Esophagus (tissue), 2 donors: ENCODE measurements around the gene MESD. TPM values are rescaled to one million over a fixed set of nuclear protein-coding genes. Genes with fewer than 3 reads are reported as not detected.

Source experiments
- H3K27ac ChIP-seq, 2 donors: one replicate each; pipeline ENCODE4 v1.5.1; 2013; ENCODE audit warnings: low read depth in 2 of 2, mild to moderate bottlenecking in 2 of 2, inconsistent platforms in 1 of 2, low read length in 1 of 2, moderate library complexity in 1 of 2
- H3K27me3 ChIP-seq, 2 donors: one replicate each; pipeline ENCODE4 v1.6.1; 2013; ENCODE audit warnings: low read length in 2 of 2, control low read depth in 1 of 2, mild to moderate bottlenecking in 1 of 2; ENCODE audit not compliant: insufficient read depth in 2 of 2, control insufficient read depth in 1 of 2
- H3K36me3 ChIP-seq, 2 donors: one replicate each; pipeline ENCODE4 v1.6.1; 2013; ENCODE audit warnings: low read length in 1 of 2; ENCODE audit not compliant: control insufficient read depth in 2 of 2, insufficient read depth in 2 of 2
- H3K4me1 ChIP-seq, 2 donors: one replicate each; pipeline ENCODE4 v1.6.1; 2013; ENCODE audit warnings: low read length in 1 of 2; ENCODE audit not compliant: control insufficient read depth in 2 of 2, insufficient read depth in 2 of 2
- H3K4me3 ChIP-seq, 2 donors: one replicate each; pipeline ENCODE4 v1.5.1; 2013; ENCODE audit warnings: low read length in 2 of 2, mild to moderate bottlenecking in 2 of 2, low read depth in 1 of 2, moderate library complexity in 1 of 2
- H3K9me3 ChIP-seq, 2 donors: one replicate each; pipeline ENCODE4 v1.6.1; 2013; ENCODE audit warnings: mild to moderate bottlenecking in 2 of 2, low read depth in 1 of 2, low read length in 1 of 2, moderate library complexity in 1 of 2; ENCODE audit not compliant: control insufficient read depth in 2 of 2, insufficient read depth in 1 of 2
- WGBS, 2 donors: extraction: QIAGEN DNeasy Blood & Tissue Kit; methylation state at CpG; one replicate each; pipeline ENCODE4 v1.1.7; 2013; 5-methylcytosine and 5-hydroxymethylcytosine counted together
- polyA plus RNA-seq, 2 donors: library from polyadenylated mRNA; stranded (reverse); fragments of 200-250 nt; gene quantifications; one replicate each; pipeline ENCODE4 v1.2.3, GENCODE V29; 2013
- donor health status: healthy with polysubstance abuse.
- donor health status: Bipolar disorder and iron deficiency.

MESD gene
- polyA plus RNA-seq, 2 donors = 11.4 to 14.4 TPM

DNA sequence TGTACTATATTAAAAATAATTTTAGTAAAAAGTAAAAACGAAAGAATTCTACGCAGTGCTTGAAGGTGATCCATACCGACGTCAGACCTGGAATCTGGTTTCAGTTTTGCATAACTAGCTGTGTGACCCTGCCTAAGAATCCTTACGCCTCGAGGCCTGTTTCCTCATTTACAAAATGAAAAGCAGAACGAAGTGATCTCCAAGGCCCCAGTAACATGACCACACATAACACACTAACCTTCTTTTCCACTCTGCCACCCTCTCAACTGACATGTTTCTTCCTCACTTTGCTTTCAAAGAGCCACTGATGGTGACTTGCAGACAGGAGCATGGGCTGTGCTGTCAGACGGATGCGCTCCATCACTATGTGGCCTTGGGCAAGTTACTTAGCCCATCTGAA is 4.8 kb downstream of the MESD start:
- Histone ChIP-seq H3K4me3 (no peak overlapping the region), H3K36me3 (peaks cover 0 to 2% of the 10 kb centered on the region in 2 donors), H3K9me3 (no peaks in the 10 kb centered on the region), H3K4me1 (peaks cover 2 to 5% of the 10 kb centered on the region in 2 donors), H3K27ac (peak overlapping the region in 1 of 2 donors; percentile 51), H3K27me3 (no peaks in the 10 kb centered on the region)
- 55 to 69% methylated on average over 9 of the region's 9 CpGs for WGBS, 2 donors

DNA sequence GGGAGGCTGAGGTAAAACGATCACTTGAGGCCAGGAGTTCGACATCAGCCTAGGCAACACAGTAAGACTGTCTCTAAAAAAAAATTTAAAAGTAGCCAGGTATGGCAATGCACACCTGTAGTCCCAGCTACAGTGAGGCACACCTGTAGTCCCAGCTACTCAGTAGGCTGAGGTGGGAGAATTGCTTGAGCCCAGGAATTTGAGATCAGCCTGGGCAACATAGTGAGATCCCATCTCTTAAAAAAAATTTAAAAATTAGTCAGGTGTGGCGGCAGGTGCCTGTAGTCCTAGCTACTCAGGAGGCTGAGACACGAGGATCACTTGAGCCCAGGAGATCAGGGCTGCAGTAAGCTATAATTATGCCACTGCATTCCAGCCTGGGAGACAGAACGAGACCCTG is 6.8 kb downstream of the MESD start:
- Histone ChIP-seq H3K4me1 (peaks cover 2% of the 10 kb centered on the region in 2 donors), H3K27ac (no peak overlapping the region), H3K9me3 (no peaks in the 10 kb centered on the region), H3K4me3 (no peak overlapping the region), H3K27me3 (no peaks in the 10 kb centered on the region), H3K36me3 (peaks cover 2 to 4% of the 10 kb centered on the region in 2 donors)
- 88 to 94% methylated on average over 5 of the region's 5 CpGs for WGBS, 2 donors

DNA sequence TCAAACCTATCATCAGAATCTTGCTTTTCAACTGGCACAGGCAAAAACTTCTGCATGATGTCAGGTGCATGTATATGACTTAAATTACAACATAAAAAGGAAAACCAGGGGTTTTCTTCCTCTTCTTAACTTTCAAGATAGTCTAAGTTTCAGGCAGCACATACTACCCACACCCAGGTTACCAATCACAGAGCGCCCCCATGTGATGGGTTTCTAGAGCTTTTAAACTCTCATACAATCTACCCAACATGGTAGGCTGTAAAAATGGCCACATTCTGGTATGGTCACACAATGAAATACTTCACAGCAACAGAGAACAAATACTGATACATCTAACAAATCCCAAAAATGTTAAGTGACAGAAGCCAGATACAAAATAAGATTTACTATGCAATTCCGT is 7.4 kb downstream of the MESD start:
- H3K27me3 ChIP-seq = no peaks in the 10 kb centered on the region
- no peak overlapping the region for H3K27ac ChIP-seq
- no peak overlapping the region for H3K4me3 ChIP-seq
- WGBS, 2 donors = 92 to 93% methylated on average over 2 of the region's 2 CpGs
- no peaks in the 10 kb centered on the region for H3K9me3 ChIP-seq
- peaks cover 2 to 4% of the 10 kb centered on the region in 2 donors for H3K4me1 ChIP-seq
- peaks cover 2 to 4% of the 10 kb centered on the region in 2 donors for H3K36me3 ChIP-seq

DNA sequence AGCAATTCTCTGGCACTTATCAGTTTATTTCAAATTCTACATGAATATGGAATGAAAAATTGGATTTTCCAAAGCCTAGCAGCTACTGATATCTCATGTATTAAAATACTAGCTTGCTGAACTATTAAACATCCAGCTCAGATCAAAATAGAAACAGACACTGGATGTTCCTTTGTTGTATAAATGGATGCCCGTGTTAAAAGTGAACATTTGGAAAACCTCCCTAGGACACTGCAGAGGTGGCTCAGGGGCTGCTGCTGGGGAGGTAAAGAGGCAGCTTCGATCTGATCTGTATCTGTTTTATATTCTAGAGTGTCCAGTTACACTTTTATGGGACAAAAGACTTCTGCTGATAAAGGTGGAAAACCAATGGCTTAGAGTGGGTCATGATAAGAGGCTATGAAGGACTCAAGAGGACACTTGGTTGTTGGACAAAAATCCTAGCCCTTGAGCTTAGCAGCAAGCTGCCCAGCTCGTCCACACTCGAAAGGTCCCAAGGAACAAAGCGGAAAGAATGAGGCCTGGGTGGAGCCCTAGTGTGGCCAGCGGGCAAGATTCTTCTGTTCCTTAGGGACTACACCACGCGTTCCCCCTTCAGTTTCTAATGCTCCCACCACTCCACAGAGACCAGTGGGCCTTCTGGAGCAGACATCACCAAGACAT is 9.9 kb downstream of the MESD start:
- peaks cover 2 to 7% of the 10 kb centered on the region in 2 donors for H3K36me3 ChIP-seq

DNA sequence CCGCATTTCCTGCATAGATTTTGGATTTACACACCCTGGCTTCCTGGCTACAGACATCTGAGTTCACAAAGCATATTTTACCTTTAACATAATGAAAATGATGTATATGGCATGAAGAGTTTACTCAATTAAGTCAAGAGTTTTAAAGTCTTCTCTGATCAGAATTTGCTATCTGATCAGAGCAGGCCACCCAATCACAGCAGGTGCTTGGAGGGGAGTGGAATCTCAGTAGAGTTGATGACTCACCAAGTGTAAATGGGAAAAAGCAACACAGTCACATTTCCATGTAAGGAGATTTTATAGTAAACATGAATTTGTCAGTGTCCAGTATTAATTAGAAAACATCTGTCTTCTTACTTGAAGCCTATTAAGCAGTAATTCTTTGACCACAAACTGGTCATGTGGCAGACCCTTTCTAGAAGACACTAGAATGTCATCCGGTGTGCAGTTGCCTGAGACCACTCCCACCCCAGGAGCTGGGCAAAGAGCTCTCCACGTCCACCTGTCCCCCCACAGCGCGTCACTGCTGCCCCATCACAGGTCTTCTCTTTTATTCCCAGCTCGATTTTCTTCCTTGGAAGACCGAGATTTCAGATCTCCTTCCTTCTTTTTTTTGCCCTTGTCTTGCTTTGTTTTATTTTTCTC is 10.8 kb downstream of the MESD start:
- H3K36me3 ChIP-seq = peaks cover 2 to 7% of the 10 kb centered on the region in 2 donors
- WGBS, 2 donors = 88 to 90% methylated on average over 7 of the region's 7 CpGs
- no peak overlapping the region for H3K4me3 ChIP-seq
- no peaks in the 10 kb centered on the region for H3K9me3 ChIP-seq
- H3K27ac ChIP-seq = no peak overlapping the region
- no peaks in the 10 kb centered on the region for H3K27me3 ChIP-seq
- H3K4me1 ChIP-seq = peaks cover 0 to 2% of the 10 kb centered on the region in 2 donors

More for the DNA sequence above, 9.9 kb downstream of the MESD start:
- no peak overlapping the region for H3K4me3 ChIP-seq
- H3K4me1 ChIP-seq = peaks cover 0 to 2% of the 10 kb centered on the region in 2 donors
- no peaks in the 10 kb centered on the region for H3K27me3 ChIP-seq
- no peaks in the 10 kb centered on the region for H3K9me3 ChIP-seq
- 91% methylated on average over 8 of the region's 8 CpGs for WGBS, 2 donors
- no peak overlapping the region for H3K27ac ChIP-seq

DNA sequence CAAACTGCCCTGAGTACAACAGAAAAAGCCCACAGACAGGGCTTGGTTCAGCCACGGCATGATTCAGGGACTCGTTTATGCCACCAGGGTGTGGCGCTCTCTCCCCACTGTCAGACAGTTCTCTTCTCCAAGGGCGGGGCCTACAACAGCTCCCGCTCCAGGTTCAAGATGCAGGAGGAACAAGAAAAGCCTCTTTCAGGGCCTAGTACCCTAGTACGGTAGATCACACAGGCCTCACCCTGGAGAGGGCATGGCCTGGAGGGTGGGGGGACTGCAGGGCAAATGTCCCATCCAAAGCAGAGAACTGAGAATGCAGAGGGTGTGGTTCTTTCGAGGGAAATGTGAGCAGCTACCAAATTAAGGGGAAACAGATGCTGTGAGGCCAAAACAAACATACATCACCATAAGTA is 12.0 kb downstream of the MESD start:
- H3K27ac ChIP-seq = no peak overlapping the region
- WGBS, 2 donors = 32 to 35% methylated on average over 7 of the region's 7 CpGs
- no peaks in the 10 kb centered on the region for H3K9me3 ChIP-seq
- no peaks in the 10 kb centered on the region for H3K27me3 ChIP-seq
- H3K4me1 ChIP-seq = peaks cover 0 to 2% of the 10 kb centered on the region in 2 donors
- H3K36me3 ChIP-seq = peaks cover 2 to 7% of the 10 kb centered on the region in 2 donors
- H3K4me3 ChIP-seq = no peak overlapping the region

DNA sequence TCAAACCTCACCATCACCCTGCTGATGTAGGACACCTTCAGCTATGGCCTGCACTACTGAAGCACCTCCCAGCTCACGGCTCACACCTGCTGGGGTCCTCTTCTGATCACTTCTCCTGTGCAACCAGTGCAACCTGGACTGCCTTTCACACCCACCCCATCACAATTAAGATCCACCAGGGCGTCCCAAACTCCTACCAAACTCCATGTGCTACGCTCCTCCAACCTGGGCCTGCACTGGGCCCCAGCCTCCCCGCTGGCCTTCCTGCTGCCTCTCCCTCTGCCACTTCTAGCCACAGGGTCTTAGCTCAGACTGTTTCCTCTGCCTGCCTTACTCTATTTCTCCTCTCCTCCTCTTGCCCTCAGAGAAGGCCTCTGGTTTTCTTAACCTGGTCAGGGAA is 12.8 kb downstream of the MESD start:
- H3K36me3 ChIP-seq = peaks cover 2 to 7% of the 10 kb centered on the region in 2 donors
- H3K4me3 ChIP-seq = no peak overlapping the region

DNA sequence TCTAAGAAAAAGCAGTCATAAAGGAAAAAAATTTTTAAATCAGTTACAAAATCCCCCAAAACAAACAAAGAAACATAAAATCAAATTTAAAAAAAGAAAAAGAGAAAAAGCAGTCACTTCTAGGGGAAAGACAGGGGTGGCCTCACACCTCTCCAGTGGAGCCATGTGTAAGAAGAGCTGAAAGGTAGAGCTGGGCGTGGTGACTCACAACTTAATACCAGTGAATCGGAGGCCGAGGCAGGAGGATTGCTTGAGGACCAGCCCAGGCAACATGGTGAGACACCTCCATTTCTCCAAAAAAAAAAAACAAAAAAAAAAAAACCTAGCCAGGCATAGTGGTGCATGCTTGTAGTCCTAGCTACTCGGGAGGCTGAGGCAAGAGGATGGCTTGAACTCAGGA is 14.7 kb downstream of the MESD start:
- WGBS, 2 donors = 91 to 93% methylated on average over 4 of the region's 4 CpGs

More for the DNA sequence above, 12.8 kb downstream of the MESD start:
- Histone ChIP-seq H3K4me1 (peaks cover 0 to 2% of the 10 kb centered on the region in 2 donors), H3K27ac (no peak overlapping the region), H3K27me3 (no peaks in the 10 kb centered on the region), H3K9me3 (no peaks in the 10 kb centered on the region)
- WGBS, 2 donors = 93 to 97% methylated on average over 4 of the region's 4 CpGs

GRCh38 chr15:80972276-80972675 is 17.3 kb downstream of the MESD start:
- no peaks in the 10 kb centered on the region for H3K4me1 ChIP-seq
- no peaks in the 10 kb centered on the region for H3K27me3 ChIP-seq
- H3K27ac ChIP-seq = no peak overlapping the region
- WGBS, 2 donors = 88 to 90% methylated on average over 3 of the region's 3 CpGs
- H3K4me3 ChIP-seq = no peak overlapping the region
- H3K36me3 ChIP-seq = peaks cover 5 to 15% of the 10 kb centered on the region in 2 donors
- no peaks in the 10 kb centered on the region for H3K9me3 ChIP-seq

More for the DNA sequence above, 14.7 kb downstream of the MESD start:
- H3K27ac ChIP-seq = no peak overlapping the region
- no peaks in the 10 kb centered on the region for H3K27me3 ChIP-seq
- peaks cover 2 to 5% of the 10 kb centered on the region in 2 donors for H3K36me3 ChIP-seq
- H3K4me1 ChIP-seq = peaks cover 0 to 2% of the 10 kb centered on the region in 2 donors
- H3K4me3 ChIP-seq = no peak overlapping the region
- no peaks in the 10 kb centered on the region for H3K9me3 ChIP-seq
